ENCODE measurements around the gene TRIM54. TPM values are rescaled to one million over a fixed set of nuclear protein-coding genes. Genes with fewer than 3 reads are reported as not detected.
A peak's percentile ranks its signal among the peaks of the same experiment; 100 is the strongest.
"Not testable (repeated sequence)": the region's sequence is repeated elsewhere in the genome, so short reads cannot be mapped to it uniquely, and the experiment has no call there.

TRIM54 gene
- polyA plus RNA-seq, 4 donors, result 3.4 to 8.7 (median 4.7) TPM

DNA sequence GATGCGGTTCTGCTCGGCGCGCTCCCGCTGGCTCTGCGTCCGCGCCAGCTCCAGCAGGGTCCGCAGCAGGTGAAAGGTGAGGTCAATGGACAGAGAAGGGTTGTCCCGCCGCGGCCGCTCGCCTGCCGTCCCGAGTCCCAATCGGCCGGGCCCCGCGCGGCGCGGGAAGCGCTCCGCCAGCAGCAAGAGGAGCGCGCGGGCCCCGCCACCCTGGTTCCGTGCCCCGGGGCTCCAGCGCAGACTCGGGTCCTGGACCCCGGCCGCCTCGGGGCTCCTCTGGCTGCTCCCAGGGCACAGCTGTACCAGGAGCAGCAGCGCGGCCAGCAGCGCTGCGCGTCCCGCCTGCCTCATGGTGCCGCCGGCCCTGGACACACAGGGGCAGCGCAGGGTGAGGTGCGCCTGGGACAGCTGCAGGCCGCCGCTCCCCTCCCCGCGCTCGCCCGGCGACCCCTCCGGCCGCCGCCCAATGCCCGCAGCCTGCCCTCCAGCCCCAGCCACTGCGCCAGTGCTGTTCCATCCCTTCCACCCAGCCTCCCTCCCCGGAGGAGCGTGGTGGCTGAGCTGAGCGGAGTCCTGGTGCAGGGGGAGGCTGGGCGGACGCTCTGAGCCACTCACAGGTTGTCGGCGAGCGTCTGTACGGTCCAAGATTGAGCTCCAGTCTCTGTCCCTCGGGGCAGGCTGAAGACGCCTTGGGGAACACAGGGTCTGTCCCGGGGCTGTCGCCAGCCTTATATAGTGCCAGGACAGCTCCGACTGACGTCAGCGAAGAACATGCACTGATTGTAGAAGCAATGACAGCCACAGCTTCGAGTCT, 25.5 kb downstream of the TRIM54 start:
- no peak for DNase-seq (ENCODE audit: low read depth in 4 of 4, low spot score in 2 of 4)

DNA sequence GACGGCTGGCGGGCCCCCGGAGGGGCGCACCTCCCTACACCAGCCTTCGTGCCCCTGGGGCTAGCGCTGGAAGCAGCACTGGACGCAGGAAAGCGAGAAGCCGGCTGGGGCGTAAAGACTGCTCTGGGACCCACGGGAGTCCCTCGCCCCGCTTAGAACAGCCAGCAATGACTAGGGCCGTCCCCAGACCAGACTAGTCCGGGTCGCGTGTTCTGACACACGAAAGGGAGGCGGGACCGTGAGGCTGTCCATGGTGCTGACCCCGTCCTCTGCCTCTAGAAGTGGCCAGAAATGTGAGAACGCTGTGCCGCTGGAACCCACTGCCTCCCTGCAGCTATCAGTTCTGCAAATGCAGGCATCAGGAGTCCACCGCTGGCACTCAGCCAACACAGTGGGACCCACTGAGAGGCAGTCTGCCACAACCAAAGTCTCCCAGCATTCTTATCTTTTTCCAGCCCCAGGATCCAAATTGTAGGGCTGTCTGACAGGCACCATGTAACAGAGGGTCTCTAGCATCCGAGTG, 26.2 kb downstream of the TRIM54 start, which contains the start of gene UCN:
Gene UCN, minus strand, starts transcription at position 87 of the 523 bp plus-strand sequence. CDS start 550 bp downstream, outside the sequence.
- DNase-seq (ENCODE audit: low read depth in 4 of 4, low spot score in 2 of 4), result peak in 2 of 4 donors; percentile 58 to 69

DNA sequence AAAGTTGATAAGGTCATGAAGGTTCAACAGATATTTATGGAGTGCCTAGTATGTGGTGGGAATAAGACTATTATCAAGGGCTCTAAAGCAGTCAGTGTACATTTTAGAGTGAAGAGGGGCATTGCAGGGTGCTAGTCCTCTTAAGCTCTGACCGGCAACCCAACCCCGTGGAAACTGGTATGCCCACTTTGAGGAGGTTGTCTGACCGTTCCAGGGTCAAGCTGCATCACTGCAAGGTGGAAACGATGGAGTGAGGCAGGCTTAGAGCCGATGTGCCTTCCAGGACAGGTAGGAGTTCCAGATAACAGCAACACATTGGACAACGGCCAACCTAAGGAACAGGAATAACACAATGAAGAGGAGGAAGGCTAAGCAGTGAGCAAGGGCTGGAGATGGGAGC, 27.4 kb downstream of the TRIM54 start:
- no peak for DNase-seq (ENCODE audit: low read depth in 4 of 4, low spot score in 2 of 4)

DNA sequence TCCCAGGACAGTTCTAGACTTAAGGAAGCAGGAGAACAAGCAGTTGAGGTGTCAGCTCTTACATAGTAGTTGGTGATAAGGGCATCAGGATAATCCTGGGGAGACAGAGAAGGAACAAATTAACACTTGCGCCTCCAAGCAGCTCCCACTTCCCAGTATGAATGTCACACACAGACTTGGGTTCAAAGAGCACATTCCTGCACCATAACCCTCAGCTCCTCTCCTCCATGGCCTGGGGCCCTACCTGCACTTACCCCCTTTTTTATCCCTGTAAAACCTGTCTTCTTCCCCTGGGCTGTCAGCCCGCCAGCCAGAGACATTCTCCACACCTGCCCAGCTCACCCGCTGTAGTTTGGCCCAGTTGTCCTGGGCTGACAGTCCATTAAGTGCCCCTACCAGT, 29.9 kb downstream of the TRIM54 start:
- no peak for DNase-seq (ENCODE audit: low read depth in 4 of 4, low spot score in 2 of 4)

DNA sequence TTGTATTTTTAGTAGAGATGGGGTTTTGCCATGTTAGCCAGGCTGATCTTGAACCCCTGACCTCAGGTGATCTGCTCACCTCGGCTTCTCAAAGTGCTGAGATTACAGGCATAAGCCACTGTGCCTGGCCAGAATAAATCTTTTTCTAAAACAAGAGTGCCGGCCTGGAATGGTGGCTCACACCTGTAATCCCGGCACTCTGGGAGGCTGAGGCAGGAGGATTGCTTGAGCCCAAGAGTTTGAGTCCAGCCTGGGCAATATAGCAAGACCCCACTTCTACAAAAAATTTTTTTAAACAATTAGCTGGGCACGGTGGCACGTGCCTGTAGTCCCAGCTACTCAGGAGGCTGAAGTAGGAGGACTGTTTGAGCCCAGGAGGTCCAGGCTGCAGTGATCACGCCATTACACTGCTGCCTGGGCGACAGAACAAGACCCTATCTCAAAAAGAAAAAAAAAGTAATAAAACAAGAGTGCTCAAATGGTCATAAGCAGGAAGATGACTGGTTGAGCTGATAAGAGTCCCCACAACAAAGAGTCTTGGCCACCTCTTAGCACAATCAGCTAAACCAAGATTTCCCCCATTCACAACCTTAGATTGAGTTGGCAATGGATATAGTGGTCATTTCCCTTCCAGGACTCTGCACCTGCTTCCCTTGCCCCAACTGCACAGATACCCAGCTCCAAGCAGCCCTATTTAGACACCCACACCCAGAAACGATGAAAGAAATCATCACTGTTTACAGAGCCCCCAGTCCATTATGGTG, 31.8 kb downstream of the TRIM54 start:
- DNase-seq (ENCODE audit: low read depth in 4 of 4, low spot score in 2 of 4), result no peak

DNA sequence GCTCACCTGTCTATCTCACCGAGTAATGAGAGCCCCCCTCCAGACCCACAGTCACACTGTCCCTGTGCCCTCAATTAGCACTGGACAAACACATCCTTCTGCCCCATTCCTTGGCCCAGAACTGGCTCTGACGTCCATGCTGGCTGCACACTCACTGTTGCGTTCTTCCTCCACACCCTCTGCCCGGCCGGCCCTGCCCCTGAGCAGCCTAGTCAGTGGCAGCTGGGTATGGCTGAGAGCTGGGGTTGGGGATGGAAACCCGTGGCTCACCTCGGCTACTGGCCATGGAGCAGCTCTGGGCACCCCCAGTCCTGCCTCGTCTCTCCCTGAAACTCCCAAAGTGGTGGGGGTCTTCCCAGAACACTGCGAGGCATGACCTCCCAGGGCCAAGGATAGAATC, 32.5 kb downstream of the TRIM54 start:
- DNase-seq (ENCODE audit: low read depth in 4 of 4, low spot score in 2 of 4), result no peak

DNA sequence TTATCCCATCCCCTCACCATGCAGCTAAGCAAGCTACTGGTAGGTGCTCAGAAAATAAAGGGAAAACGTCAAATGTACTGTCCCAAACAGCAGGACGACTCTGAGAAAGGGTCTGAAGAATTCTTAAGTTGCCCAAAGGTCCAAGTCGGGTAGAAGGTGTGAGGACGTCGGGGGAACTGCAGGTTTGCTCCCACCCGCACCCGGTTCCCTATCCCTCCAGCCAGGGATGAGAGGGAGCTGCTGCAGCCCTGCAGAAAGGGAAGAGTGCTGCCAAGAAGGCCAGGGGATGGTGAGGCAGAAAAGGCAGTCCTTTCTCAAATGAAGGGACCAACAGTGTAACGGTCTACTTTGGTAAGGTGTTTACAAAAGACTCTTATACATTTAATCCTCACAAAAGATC, 32.9 kb downstream of the TRIM54 start:
- no peak for DNase-seq (ENCODE audit: low read depth in 4 of 4, low spot score in 2 of 4)

DNA sequence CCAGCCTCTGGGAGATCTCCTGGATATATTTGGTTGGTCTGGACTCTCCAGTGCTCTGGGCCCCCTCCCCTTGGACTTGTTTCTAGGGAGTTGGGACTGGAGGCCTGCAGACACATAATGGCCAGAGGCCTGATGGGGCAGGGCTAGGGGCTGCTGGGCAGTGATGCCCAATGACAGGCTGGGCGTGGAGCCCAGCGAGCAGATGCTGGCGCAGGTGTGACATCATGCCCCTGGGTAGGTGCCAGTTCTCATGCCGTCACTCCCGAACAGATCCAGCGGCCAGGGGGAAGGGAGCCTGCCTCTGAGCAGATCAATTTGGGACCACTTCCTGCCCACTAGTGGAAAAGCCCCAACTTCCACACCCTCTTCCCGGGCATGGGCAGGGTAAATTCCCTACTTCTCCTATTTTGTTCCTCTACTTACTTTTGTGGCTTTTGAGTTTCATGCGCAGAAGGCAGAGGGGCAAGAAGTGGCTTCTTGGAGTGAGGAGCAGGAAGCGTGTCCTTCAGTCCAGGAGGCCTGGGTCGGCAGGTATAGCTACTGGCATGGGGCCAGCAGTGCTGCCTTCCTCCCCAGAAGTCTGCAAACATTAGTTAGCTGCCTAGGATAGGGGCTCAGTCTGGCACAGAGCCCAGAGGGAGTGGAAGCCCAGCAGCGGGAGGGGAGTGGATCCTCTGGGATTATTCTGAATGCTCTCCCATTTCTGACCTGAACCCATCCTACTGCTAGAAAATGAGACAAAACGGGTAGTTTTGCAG, 34.6 kb downstream of the TRIM54 start:
- no peak for DNase-seq (ENCODE audit: low read depth in 4 of 4, low spot score in 2 of 4)

DNA sequence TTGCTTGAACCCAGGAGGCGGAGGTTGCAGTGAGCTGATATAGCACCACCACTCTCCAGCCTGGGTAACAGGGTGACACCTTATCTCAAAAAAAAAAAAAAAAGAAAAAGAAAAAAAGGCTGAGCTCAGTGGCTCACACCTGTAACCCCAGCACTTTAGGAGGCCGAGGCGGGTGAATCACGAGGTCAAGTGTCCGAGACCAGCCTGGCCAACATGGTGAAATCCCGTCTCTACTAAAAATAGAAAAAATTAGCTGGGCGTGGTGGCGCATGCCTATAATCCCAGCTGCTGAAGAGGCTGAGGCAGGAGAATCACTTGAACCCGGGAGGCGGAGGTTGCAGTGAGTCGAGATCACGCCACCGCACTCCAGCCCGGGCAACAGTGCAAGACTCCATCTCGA, 37.6 kb downstream of the TRIM54 start:
- not testable (repeated sequence) for DNase-seq (ENCODE audit: low read depth in 4 of 4, low spot score in 2 of 4)

DNA sequence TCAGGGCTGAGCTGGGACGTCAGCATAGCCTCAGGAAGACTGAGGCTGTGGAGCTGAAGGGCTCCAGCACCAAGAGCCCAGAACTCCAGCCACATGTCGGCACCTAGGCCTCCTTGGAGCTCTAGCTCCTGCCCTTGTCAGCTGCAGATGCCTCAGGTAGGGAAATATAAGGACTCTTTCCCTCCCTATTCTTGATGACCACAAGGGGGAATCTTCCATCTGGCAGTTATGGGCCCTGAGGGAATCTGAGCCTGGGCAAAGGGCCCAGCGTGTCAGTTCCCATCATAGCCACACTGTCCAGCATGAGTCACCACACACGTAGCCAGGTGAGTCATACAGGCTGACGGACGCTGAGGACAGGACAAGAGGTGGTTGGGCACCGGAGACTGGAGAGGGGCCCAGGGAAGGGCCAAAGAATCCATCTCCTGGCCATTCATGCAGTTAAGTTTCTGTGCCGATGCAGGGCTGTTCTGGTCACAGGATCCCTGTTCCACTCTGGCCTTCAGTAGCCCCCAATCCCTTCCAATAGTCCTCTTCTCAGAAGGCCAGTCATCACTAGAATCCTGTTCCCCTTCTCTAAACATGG, 38.8 kb downstream of the TRIM54 start:
- no peak for DNase-seq (ENCODE audit: low read depth in 4 of 4, low spot score in 2 of 4)

DNA sequence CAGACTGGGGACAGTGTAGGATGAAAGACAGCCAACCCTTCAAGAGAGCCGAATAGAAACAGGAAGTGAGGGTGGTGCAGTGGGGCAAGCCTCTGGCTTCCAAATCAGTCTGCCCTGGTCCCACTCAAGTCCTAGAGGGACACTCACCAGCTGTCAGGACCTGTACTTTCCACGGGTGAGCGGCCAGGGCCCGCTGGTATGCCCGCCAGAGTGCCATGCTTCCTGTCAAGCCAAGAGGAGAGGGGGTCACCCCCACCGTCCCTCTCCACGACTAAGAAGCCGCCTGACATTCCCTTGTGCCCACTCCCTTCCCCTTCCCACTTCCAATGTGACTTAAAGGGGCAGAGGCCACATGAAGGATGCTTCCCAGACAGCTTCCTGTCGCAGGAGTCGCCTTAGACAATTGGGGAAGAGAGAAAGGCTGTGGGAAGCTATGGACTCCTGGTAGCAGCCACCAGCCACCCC, 40.1 kb downstream of the TRIM54 start:
- DNase-seq (ENCODE audit: low read depth in 4 of 4, low spot score in 2 of 4), result no peak

DNA sequence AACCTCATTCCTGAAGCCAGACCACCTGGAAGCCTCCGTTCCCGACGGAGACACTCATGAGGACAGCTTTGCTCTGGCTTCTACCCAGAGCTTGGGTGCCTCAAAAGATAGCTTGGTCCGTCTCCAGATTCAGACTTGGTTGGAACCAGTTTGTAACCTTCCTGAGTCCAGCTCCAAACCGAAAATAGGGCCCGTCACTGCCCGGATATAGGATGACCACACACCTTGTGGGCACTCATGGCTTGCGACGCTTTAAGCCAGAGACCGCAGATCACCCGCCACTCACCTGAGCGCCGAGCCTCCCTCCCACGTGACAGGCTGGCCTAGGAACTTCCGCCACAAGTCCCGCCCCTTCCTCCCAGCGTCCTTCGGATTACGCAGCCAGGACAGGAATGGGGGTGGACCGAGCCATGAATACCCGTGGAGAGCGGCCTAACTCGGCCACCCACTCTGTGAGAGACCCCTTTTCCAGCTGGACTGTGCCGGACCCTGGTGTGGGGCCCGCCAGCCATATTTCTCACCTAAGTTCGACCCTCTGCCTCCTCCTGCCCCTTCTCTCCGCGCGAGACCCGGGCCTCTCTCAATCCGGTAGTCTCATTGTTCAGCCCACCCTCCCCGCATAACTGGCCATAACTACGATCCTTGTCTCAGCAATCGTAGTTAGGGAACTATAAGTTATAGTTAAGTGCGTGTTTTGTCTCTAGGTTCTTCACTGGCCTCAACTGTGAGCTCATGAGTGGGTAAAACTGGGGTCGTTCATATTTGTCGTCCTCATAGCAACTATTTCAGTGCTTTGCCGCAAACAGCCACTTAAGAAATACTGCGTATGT, 40.8 kb downstream of the TRIM54 start, which contains the start of gene MPV17:
Gene MPV17, minus strand, starts transcription at position 332 of the 830 bp plus-strand sequence. CDS start 580 bp downstream, outside the sequence.
- DNase-seq (ENCODE audit: low read depth in 4 of 4, low spot score in 2 of 4), result peak; percentile 65 to 91 (median 82)

DNA sequence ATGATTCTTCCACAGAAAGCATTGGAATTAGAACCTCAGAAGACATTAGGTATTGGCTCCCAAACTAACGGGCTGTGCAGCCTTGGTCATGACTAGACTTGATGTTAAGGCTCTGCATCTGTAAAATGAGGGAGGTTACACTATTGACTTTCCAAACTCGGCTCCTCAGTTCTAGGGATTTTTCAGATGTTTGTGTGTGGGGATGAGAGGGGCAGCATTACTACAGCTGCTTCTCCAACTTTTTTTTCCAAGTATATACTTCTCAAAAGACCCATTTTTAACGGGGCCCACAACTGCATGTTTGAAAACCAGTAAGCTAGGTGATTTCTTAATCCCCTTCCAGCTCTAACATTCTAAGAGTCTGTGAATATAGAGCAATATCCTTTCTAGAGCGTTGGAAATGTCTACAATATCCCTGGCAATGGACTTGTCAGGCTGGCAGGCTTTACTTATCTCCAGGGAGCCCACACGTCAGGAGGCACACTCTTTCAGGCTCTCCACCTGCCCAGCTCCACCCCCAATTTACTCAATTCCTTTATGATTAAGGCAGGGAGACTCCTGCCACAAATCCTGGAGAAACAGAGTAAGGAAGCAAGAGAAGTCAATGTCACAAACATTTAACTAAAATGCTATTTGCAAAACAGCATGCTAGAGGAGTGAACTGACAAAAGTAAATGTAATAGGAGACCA, 41.5 kb downstream of the TRIM54 start:
- no peak for DNase-seq (ENCODE audit: low read depth in 4 of 4, low spot score in 2 of 4)

DNA sequence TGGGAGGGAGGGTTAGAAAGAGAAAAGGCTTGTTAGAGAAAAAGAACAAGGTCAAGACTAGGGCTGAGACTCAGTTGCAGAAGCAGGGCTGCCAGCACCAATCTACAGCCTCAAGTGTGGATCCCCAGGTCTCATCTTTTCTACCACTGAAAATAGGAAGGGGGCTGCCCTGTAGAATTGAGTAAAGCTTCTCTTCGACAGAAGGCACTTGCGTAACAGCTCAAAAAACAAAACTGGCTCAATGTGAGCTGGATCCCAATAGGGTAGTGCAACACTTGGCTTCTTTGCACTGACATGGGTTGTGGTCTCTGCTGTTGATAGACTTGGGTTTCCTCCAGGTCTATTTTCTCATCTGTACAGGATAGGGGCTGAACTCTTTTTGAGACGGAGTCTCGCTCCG, 42.5 kb downstream of the TRIM54 start:
- DNase-seq (ENCODE audit: low read depth in 4 of 4, low spot score in 2 of 4), result no peak

DNA sequence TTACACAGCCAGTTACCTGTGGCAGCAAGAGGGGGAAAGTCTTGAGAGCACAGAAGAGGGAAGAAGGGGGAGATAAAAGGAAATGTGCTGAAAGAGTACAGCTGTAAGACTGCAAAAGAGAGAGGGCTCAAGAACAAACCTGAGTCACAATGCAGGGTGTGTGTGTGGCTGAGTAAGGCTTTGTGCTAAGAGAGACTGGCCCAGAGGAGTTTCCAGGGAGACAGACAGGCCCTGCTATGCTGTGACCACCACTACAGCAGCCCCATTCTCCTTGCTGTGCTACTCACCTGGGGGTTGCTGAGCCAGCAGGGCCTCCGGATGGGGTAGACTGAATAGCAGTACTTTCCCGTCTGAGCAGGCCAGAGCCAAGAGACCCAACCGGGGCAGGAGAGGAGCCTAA, 53.1 kb downstream of the TRIM54 start:
- no peak for DNase-seq (ENCODE audit: low read depth in 4 of 4, low spot score in 2 of 4)

DNA sequence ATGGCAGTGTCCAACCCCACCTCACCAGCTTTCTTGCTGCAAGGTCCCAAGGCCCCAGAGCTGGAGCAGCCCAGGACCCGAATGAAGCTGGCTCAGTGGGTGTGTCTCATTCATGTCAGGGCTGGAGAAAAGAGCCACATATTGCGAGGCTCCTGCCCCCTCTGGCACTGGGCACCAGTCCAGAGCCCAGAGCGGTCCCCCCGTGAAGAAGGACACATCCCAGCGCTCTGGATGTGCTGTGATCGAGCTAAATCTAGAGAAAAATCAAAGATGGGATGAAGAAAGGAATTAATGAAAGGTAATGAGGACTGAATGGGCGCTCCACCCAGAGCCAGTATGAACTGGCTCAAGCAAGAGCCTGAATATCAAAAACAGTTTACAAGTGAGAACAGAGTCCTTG, 53.9 kb downstream of the TRIM54 start:
- DNase-seq (ENCODE audit: low read depth in 4 of 4, low spot score in 2 of 4), result no peak

DNA sequence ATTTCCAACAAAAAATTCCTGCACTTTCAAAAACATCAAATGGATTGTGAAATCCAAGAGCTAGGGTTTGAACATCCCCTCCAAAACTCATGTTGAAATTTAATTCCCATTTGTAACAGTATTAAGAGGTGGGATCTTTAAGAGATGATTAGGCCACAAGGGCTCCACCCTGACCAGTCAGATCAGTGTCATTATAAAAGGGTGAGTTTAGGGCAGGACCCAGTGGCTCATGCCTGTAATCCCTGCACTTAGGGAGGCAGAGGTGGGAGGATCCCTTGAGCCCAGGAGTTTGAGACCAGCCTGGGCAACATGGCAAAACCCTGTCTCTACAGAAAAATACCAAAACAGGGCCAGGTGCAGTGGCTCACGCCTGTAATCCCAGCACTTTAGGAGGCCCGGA, 65.4 kb downstream of the TRIM54 start:
- no peak for DNase-seq (ENCODE audit: low read depth in 4 of 4, low spot score in 2 of 4)

DNA sequence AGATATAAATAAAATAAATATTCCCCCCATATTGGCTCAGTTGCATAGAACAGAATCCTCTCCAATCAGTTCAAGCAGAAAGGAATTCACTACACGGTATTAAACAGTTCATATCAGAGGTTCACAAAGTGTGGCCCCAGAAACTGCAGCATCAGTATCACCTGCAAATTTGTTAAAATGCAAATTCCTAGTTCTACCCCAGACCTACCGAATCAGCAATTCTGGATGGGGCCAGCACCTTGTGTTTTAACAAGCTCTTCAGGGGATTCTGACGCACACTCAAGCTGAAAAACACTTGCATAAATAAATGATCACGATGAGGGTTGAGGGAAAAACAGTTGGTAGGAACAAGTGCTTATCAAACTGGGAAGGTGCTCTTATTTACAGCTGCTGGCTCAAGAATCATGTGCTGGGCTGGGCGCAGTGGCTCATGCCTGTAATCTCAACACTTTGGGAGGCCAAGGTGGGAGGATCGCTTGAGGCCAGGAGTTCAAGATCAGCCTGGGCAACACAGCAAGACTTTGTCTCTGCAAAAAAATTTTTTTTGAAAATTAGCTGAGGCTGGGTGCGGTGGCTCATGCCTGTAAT, 68.0 kb downstream of the TRIM54 start:
- no peak for DNase-seq (ENCODE audit: low read depth in 4 of 4, low spot score in 2 of 4)

Measured in left renal cortex interstitium (tissue), 4 donors.